HG03025 (cell line): ENCODE results near the gene SUMF2.
A peak's percentile ranks its signal among the peaks of the same experiment; 100 is the strongest.
"Not testable (repeated sequence)": the region's sequence is repeated elsewhere in the genome, so short reads cannot be mapped to it uniquely, and the experiment has no call there.

ENCODE experiments used
- ATAC-seq: cut with Tn5 transposase; IDR thresholded peaks from one replicate; pipeline ENCODE4 v1.9.1; 2021; ENCODE audit warnings: mild to moderate bottlenecking, moderate library complexity; ENCODE audit not compliant: unreplicated experiment, low FRiP score

Gene SUMF2

DNA sequence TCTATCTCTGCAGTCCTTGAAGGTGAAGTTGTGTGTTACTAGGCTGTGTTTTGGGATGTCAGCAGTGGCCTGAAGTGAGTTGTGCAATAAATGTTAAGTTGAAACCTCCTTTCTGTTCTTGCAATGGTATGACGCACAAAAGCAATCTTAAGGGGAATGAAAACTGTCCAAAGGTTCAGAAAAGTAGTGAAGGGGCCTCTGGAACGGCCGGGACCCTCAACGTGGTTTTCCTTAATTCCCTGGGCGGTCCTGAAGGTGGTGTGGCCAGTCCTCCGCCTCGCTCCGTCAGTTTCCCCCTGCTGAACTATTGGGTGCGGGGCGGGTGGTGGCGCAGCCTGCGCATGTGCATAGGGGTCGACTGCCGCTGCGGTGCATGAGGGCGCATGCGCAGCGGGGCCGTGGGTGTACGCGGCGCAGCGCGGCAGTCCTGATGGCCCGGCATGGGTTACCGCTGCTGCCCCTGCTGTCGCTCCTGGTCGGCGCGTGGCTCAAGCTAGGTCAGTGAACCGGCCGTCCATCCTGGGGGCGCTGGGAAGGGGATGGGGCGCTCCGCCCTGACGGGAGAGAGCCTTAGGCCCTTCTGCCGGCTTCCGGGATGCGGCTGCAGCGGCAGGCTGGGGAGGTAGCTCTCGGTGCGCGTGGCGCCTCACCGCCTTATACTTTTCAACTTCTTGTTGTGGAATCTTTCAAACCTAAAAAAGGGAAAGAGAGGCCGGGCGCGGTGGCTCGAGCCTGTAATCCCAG, at the start of gene SUMF2:
Gene SUMF2 (plus strand): TSS at position 405 of the 744 bp plus-strand sequence. CDS start 26 bp downstream, at position 431.
- ATAC-seq: peak; percentile 89

DNA sequence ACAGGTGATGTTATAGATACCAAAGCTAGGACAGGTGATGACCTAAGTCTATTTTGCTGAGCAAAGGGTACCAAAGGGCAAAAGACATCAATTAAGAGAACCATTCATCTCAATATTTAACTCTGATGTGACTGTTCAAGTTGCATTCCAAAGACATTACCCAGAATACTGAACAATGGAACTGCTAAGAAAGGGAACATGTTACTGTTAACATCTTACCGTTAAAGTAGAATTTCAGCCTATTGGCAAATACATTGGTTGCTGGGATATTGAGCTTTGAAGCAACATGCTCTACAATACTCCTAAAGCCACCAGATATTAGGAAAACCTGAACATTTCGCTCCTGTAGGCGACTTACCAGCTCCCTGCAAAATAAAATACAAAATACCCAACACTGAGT, 47.1 kb upstream of the SUMF2 start:
- not testable (repeated sequence) for ATAC-seq

DNA sequence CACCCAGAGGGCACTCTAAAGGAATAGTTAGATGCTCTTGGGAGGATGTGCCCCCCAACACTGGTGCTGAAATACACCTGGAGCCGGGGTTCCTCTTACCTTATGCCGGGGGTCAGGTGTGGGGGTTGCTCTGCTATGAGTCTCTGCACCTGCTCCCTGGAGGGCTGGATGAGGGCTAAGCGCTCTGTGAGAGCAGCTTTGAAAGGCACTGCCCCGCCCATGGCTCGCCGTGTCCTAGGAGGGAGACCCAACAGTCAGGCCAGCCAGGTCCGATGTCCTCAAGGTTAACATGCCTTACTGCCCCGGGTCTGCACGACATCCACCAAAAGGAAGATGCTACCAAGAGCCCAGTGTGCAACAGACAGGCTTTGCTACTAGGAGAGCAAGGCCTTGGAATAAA, 44.6 kb upstream of the SUMF2 start:
- ATAC-seq: no peak

DNA sequence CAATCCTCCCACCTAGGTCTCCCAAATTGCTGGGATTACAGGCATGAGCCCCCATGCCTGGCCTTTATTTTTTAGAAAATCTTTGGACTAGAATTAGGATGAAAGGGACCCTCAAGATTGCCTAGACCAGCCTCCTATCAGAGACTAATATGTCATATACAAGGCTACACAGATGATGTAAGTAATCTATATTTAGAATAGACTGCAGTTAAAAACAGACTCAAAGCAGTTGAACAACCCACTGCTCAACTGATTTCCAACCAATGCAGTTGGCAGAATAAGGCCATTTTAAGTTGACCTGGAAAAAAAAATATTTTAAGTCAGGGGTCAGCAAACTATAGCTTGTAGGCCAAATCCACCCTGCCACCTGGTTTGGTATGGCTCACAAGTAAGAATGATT, 40.6 kb upstream of the SUMF2 start:
- no peak for ATAC-seq

DNA sequence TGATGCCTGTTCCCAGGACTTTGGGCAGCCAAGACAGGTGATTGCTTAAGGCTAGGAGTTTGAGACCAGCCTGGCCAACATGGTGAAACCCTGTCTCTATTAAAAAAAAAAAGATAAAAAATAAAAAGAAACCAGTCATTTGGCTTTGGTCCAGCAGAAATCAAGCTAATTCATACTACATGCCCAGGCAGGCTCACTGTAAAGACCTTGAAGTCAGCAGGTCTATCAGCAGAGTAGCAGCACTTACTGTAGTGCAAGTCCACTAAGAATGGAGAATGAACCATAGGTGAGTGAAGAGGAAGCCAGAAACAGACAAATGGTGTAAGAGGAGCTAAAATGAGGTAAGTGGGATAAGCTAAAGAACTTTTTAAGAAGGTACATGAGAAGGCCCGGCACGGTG, 37.5 kb upstream of the SUMF2 start:
- no peak for ATAC-seq

DNA sequence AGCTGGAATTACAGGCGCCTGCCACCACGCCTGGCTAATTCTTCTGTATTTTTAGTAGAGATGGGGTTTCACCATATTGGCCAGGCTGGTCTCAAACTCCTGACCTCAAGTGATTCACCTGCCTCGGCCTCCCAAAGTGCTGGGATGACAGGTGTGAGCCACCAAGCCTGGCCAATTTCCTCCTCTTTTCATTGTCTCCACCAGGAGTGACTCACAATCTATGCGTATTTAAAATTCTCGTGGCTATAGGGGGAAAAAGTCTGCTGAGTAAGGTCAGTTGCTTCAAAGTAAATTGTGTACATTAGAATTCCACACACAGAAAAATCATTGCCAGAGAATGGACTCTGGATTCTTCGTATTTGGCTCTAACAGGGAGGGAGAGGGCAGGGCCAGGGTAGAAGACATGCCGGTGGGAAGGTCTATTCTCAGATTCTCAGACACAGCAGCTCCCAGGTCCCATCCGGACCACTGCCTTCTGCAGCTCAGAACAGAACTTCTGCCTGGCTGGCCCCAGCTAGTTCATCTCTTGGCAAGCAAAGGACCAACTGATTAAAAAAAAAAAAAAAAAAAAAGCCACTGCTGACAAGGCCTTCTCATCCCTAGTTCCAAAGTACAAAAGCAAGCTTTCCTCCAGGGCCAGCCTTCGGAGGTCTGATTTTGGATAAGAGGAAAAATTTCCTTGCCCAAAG, 35.0 kb upstream of the SUMF2 start:
- ATAC-seq: no peak

DNA sequence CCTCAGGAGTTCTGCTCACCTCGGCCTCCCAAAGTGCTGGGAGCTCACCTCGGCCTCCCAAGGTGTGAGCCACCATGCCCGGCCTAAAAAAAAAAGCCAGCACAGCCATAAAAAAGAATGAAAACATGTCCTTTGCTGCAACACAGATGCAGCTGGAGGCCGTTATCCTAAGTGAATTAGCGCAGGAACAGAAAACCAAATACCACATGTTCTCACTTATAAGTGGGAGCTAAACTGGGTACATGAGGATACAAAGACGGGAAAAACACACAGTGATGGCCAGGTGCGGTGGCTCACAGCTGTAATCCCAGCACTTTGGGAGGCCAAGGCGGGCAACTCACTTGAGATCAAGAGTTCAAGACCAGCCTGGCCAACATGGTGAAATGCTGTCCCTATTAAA, 33.7 kb upstream of the SUMF2 start:
- ATAC-seq: no peak

DNA sequence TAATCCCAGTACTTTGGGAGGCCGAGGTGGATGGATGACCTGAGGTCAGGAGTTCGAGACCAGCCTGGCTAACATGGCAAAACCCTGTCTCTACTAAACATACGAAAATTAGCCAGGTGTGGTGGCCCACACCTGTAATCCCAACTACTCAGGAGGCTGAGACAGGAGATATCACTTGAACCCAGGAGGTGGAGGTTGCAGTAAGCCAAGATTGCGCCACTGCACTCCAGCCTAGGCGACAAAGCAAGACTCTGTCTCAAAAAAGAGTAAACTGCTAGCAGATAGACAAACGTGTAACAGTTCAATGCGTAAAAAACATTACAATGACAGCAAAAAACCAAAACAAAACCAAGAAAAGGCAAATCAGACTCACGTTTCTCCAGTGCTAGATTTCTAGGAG, 32.5 kb upstream of the SUMF2 start:
- ATAC-seq: not testable (repeated sequence)

DNA sequence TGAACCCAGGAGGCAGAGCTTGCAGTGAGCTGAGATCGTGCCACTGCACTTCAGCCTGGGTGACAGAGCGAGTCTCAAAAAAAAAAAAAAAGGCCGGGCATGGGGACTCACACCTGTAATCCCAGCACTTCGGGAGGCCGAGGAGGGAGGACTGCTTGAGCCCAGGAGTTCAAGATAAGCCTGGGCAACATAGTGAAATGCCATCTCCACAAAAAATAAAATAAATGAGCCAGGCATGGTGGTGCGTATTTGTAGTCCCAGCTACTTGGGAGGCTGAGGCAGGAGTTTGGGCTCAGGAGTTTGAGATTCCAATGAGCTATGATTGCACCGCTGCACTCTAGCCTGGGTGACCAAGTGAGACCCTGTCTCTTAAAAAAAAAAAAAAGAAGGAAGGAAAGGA, 31.5 kb upstream of the SUMF2 start:
- not testable (repeated sequence) for ATAC-seq

DNA sequence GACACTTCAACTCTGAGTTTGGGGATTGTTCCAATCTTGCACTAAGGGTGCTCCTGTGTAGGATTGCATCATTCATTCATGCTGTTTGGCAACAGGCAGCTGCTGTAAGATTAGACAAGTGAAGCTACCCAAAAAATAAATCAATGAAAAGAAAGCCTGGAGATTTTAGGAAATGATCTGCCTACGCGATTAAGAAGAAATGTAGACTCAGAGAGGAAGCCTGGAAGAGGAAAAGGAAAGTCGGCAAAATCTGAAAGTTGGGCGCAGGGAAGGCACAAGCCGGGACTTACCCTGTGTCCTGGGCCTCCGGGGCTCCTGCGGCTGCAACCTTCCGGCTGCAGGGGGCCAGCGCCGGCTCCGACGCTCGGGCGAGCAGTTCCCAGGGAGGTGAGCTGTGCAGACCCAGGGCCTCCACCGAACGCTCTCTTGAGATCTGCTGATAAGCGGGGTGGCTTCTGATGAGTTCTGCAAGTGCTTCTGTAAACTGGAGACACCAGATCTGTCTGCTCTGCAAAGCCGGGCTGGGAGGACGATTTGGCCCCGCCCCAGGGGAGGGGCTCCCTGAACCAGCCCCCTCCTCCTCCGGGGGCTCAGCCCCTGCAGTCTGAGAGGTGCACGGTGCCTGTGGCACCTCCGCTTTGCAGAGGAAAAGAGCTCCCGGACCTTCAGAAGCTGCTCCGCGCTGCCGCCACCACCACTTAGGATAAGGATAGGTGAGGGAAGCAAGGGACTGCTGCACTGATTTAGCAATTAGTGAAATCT, 30.2 kb upstream of the SUMF2 start:
- ATAC-seq: peak; percentile 91

DNA sequence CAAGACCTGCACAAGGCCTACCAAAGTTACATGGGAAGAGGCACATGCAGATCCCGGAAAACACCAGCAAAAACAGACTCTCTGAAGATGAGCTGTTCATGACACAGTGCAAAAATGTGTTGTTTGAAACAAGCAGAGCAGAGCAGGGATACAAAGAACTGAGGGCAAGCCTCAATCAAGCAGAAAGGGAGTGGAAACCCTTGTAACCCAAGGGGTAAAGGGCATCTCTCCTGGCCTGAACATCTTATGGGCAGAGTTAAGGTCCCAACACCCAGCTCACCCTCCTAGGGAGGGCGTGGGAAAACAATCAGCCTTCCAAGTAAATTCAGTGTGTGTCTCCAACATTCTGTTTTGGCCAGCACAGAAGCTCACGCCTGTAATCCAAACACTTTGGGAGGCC, 23.4 kb upstream of the SUMF2 start:
- no peak for ATAC-seq

DNA sequence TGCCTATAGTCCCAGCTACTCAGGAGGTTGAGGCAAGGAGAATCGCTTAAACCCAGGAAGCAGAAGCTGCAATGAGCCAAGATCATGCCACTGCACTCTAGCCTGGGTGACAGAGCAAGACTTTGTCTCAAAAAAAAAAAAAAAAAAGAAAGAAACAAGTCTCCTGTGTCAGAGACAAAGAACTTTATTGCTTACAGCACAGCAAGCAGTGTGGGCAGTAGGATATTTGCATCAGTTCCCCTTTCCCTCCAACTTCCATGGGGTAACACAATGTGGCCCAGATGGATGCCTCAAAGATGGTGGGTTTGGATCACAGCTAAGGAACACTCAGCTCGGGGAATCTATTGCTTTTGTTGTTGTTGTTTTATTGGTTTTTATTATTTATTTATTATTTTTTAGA, 18.3 kb upstream of the SUMF2 start:
- not testable (repeated sequence) for ATAC-seq

DNA sequence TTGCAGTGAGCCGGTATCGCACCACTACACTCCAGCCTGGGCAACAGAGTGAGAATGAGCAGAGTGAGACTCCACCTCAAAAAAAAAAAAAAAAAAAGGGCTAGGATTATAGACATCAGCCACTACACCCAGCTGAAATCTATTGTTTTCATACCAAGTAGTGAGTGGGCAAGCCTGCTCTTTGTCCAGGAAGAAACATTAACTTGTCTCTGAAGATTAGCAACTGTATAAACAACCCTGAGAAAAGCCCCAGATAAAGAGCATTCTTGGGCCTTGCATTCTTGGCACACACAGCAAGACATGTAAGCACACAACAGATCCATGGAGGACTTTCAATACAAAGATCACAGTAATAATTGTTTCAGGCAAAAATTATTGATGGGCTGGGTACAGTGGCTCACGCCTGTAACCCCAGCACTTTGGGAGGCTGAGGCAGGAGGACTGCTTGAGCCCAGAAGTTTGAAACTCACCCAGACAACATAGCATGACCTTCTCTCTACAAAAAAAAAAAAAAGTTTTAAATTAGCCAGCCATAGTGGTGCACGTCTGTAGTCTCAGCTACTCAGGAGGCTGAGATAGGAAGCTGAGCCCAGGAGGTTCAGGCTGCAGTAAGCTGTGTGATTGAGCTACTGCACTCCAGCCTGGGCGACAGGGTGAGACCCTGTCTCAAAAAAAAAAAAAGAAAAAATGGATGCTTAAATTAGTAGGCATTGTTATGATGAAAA, 17.2 kb upstream of the SUMF2 start:
- no peak for ATAC-seq

DNA sequence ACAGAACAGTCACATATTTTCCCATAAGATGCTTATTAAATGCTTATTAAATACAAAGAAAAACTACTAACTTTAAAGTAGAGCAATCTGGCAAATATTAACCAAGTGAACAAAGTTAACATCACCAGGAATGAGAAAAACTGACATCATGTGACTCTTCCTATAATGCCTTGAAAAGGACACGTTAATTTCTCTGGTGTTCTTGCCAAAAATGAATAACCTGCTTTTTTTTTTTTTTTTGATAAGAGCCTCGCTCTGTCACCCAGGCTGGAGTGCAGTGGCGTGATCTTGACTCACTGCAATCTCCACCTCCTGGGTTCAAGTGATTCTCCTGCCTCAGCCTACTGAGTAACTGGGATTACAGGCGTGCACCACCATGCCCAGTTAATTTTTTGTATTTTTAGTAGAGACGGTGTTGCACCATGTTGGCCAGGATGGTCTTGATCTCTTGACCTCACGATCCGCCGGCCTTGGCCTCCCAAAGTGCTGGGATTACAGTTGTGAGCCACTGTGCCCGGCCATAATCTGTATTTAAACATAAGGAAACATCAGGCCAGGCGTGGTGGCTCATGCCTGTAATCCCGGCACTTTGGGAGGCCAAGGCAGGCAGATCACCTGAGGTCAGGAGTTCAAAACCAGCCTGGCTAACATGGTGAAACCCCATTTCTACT, 16.5 kb upstream of the SUMF2 start:
- not testable (repeated sequence) for ATAC-seq

DNA sequence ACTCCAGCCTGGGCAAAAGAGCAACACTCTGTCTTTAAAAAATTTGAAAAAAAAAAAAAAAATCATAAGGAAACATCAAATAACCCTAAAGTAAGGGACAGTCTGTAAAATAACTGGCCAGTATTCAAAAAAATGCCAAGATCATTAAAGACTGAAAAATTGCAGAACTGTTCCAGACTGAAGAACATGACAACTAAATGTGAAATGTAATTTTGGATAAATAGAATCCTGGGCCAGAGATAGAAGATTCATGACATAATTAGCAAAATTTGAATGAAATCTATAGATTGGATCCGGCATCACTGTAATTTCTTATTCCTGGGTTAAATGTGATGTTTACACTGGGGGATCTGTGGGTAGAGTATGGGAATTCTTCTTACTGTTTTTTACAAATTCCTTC, 15.8 kb upstream of the SUMF2 start:
- ATAC-seq: no peak

DNA sequence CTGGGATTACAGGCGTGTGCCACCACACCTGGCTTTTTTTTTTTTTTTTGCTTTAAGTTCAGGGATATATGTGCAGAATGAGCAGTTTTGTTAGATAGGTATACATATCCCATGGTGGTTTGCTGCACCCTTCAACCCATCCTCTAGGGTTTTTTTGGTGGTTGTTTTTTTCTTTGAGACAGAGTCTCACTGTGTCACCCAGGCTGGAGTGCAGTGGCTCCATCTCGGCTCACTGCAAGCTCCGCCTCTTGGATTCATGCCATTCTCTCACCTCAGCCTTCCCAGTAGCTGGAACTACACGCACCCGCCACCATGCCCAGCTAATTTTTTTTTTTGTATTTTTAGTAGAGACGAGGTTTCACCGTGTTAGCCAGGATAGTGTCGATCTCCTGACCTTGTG, 15.3 kb upstream of the SUMF2 start:
- ATAC-seq: not testable (repeated sequence)

DNA sequence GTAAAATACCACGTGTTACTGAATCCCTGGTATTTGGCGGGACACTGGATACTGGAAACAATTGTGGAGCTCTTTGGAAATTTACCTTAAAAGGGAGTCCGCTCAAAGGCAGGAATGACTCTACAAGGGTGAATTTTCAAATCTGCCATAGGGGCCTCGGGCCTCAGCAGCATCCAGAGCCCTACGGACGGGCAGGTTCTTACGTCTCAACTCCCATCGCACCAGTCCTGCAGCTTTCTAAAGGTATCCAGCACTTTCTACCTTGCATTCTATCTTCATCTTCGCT, 13.1 kb upstream of the SUMF2 start:
- no peak for ATAC-seq

DNA sequence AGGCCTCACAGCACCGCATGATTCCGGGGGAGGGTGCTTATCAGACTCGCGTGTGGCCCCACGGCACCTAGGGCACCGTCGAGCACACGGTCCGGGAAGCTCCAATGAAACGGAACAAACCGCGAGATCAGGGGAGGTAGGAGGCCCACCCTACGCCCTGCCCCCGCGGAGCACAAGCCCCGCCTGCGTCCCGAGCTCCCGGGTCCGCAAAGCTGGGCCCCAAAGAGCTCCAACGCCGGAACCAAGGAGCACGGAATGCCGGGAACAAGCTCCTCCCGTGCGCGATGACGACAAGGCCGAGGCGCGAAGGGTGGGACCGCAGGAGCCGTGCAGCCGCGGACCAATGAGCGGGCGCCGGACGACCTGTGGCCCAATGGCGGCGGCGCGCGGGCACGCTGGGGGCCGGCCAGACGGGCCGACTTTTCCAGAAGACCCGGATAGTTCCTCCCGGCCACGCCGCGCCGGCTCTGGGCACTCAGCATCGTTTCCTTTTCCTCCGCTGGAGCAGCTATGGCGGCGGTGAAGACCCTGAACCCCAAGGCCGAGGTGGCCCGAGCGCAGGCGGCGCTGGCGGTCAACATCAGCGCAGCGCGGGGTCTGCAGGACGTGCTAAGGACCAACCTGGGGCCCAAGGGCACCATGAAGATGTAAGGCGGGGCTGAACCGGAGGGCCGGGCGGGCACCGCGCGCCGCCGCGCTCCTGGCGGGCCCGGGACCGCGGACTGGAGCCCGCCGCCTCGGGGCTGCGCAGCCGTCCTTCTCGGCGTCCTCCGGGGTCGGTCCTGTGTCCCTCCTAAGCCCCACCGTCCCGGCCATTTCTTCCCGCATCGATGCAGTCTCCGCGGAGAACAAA, 12.5 kb upstream of the SUMF2 start, which contains the start of the genes CCT6A and PSPH:
Gene CCT6A (plus strand): TSS at position 427 of the 853 bp plus-strand sequence. CDS start 84 bp downstream, at position 511.
Gene PSPH (minus strand): TSS at position 106 of the 853 bp plus-strand sequence. CDS start 30,232 bp downstream, outside the sequence.
- ATAC-seq: peak; percentile 97

DNA sequence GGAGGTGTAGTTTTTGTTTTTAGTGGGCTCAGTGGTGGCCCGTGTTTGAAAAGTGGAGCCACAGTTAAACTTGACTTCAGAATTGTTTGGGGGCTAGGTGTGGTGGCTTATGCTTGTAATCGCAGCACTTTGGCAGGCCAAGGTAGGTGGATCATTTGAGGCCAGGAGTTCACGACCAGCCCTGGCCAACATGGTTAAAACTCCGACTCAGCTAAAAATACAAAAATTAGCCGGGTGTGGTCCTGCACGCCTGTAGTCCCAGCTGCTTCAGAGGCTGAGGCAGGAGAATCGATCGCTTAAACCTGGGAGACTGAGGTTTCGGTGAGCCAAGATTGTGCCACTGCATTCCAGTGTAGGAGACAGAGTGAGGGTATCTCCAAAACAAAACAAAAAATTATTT, 10.7 kb upstream of the SUMF2 start:
- no peak for ATAC-seq
